Measurements from ENCODE around the gene KCNQ1.

- no peak for TF ChIP-seq EZH2 (IDR thresholded peaks at IDR 0.05; ENCODE audit: low read length)
- TF ChIP-seq CTCF (optimal IDR thresholded peaks at IDR 0.05 in 1 of 3, IDR thresholded peaks at IDR 0.05 in 1 of 3, conservative IDR thresholded peaks at IDR 0.05 in 1 of 3; ENCODE audit: extremely low read depth in 1 of 3, insufficient read depth in 2 of 3, low read length in 3 of 3): no peak
These were observed 233.6 kb downstream of the KCNQ1 start for GRCh38 chr11:2678396-2678795.

Data from keratinocyte (primary cell).